Upper lobe of left lung (tissue), 6 donors: ENCODE results near the gene ITSN1. TPM values are rescaled to one million over a fixed set of nuclear protein-coding genes. Genes with fewer than 3 reads are reported as not detected.
A peak's percentile ranks its signal among the peaks of the same experiment; 100 is the strongest.

Experiments used
- ATAC-seq, 2 donors: fragments of 200-7000 bp; cut with Tn5 transposase; one replicate each; pipeline ENCODE4 v1.9.1; 2022; ENCODE audit warnings: mild to moderate bottlenecking in 2 of 2, moderate library complexity in 2 of 2; ENCODE audit not compliant: low FRiP score in 2 of 2
- DNase-seq, 2 donors: peaks; one replicate each; pipeline ENCODE4 v3.0.0-alpha.2; 2019 to 2020
- H3K27ac ChIP-seq, 4 donors: fragments of 200-600 bp; sonication (generic); one replicate each; pipeline ENCODE4 v1.5.1; 2016 to 2019
- H3K27me3 ChIP-seq, 4 donors: fragments of 200-600 bp; sonication (generic); one replicate each; pipeline ENCODE4 v1.5.1; 2017 to 2019
- H3K36me3 ChIP-seq, 4 donors: fragments of 200-600 bp; sonication (generic); one replicate each; pipeline ENCODE4 v1.5.1; 2016 to 2019
- H3K4me1 ChIP-seq, 4 donors: fragments of 200-600 bp; sonication (generic); one replicate each; pipeline ENCODE4 v1.5.1; 2018 to 2019
- H3K4me3 ChIP-seq, 4 donors: fragments of 200-600 bp; sonication (generic); one replicate each; pipeline ENCODE4 v1.5.1; 2017 to 2019; ENCODE audit warnings: mild to moderate bottlenecking in 2 of 4, moderate library complexity in 1 of 4
- H3K9me3 ChIP-seq, 4 donors: fragments of 200-600 bp; sonication (generic); one replicate each; pipeline ENCODE4 v1.5.1; 2018 to 2019
- CTCF ChIP-seq, 6 experiments: fragments of 450-650 bp in 4 of 6; fragments of 200-600 bp in 2 of 6; sonication (generic) in 2 of 6; IDR thresholded peaks; one replicate each; pipeline ENCODE4 v1.5.1; 2016 to 2019; ENCODE audit warnings: antibody characterized with exemption in 6 of 6
- EP300 ChIP-seq, 4 donors: sonication (generic); formaldehyde crosslinking; IDR thresholded peaks; one replicate each; pipeline ENCODE4 v1.5.1; 2017; ENCODE audit warnings: antibody characterized with exemption in 4 of 4, control low read depth in 2 of 4
- POLR2A ChIP-seq, 4 donors: fragments of 450-650 bp; IDR thresholded peaks; one replicate each; pipeline ENCODE4 v1.5.1; 2016 to 2017; ENCODE audit warnings: antibody characterized with exemption in 4 of 4, mild to moderate bottlenecking in 2 of 4
- POLR2AphosphoS5 ChIP-seq, 2 donors: sonication (generic); formaldehyde crosslinking; IDR thresholded peaks; one replicate each; pipeline ENCODE4 v1.5.1; 2017; ENCODE audit warnings: antibody characterized with exemption in 2 of 2
- WGBS, 2 donors: methylation state at CpG; one replicate each; pipeline ENCODE4 v1.1.5; 2017 to 2018; 5-methylcytosine and 5-hydroxymethylcytosine counted together
- total RNA-seq, 6 donors: library from RNA; depleted of rRNA in 4 of 6; stranded (reverse); fragments of >200 nt in 4 of 6; gene quantifications; one replicate each; pipeline versions ENCODE4 v1.1.0 to v1.2.1, GENCODE V29; 2016 to 2021
- donor health status: DM: no; HTN: no; CAD: no; lungs with moderate emphysema.
- donor health status: DM: no; HTN: yes; CAD: no; lungs with severe emphysema.

ITSN1 gene
- total RNA-seq, 6 donors from 2014 or later: 19.3 to 103 (median 38.7) TPM

- no peak for TF ChIP-seq EP300 (IDR thresholded peaks at IDR 0.05)
- no peak for TF ChIP-seq POLR2AphosphoS5 (IDR thresholded peaks at IDR 0.05)
- TF ChIP-seq POLR2A (IDR thresholded peaks at IDR 0.05): no peak
- no peak for TF ChIP-seq CTCF (IDR thresholded peaks at IDR 0.05)
- no peaks in the 10 kb centered on the region for H3K9me3 ChIP-seq
- peaks cover 6 to 25% (median 17%) of the 10 kb centered on the region in 4 donors for H3K4me1 ChIP-seq
- ATAC-seq (no peak), DNase-seq (no peak)
- H3K4me3 ChIP-seq: no peak overlapping the region
- H3K27me3 ChIP-seq: no peaks in the 10 kb centered on the region
- 83 to 86% methylated on average over 7 of the region's 7 CpGs for WGBS, 2 donors
- H3K27ac ChIP-seq: no peak overlapping the region
- H3K36me3 ChIP-seq: no peaks in the 10 kb centered on the region
Measured at GRCh38 chr21:33658919-33659567, 16.7 kb downstream of the ITSN1 start.

- Histone ChIP-seq H3K36me3 (no peaks in the 10 kb centered on the region), H3K4me3 (no peak overlapping the region), H3K27me3 (no peaks in the 10 kb centered on the region), H3K4me1 (peaks cover 6 to 25% (median 17%) of the 10 kb centered on the region in 4 donors), H3K27ac (peak overlapping the region in 1 of 4 donors; percentile 24), H3K9me3 (no peaks in the 10 kb centered on the region)
- no peak for DNase-seq
- TF ChIP-seq CTCF (IDR thresholded peaks at IDR 0.05) (no peak), POLR2A (IDR thresholded peaks at IDR 0.05) (no peak)
- WGBS, 2 donors: 77 to 100% methylated on average over 1 of the region's 1 CpG
- ATAC-seq: no peak
Measured at GRCh38 chr21:33659568-33659949, 17.3 kb downstream of the ITSN1 start.

- Histone ChIP-seq H3K4me3 (no peak overlapping the region), H3K27me3 (no peaks in the 10 kb centered on the region), H3K4me1 (peaks cover 6 to 23% (median 16%) of the 10 kb centered on the region in 4 donors), H3K27ac (no peak overlapping the region), H3K9me3 (no peaks in the 10 kb centered on the region), H3K36me3 (no peaks in the 10 kb centered on the region)
- TF ChIP-seq EP300 (IDR thresholded peaks at IDR 0.05) (no peak), POLR2AphosphoS5 (IDR thresholded peaks at IDR 0.05) (no peak), CTCF (IDR thresholded peaks at IDR 0.05) (no peak), POLR2A (IDR thresholded peaks at IDR 0.05) (no peak)
- no peak for DNase-seq
- ATAC-seq: no peak
- WGBS, 2 donors: 70 to 73% methylated on average over 1 of the region's 1 CpG
Measured at GRCh38 chr21:33660406-33660805, 18.1 kb downstream of the ITSN1 start.

- ATAC-seq (no peak), DNase-seq (no peak)
- Histone ChIP-seq H3K27ac (no peak overlapping the region), H3K36me3 (no peaks in the 10 kb centered on the region), H3K4me3 (no peak overlapping the region), H3K4me1 (peaks cover 6 to 16% (median 11%) of the 10 kb centered on the region in 4 donors), H3K27me3 (no peaks in the 10 kb centered on the region), H3K9me3 (no peaks in the 10 kb centered on the region)
- 83 to 90% methylated on average over 1 of the region's 1 CpG for WGBS, 2 donors
- TF ChIP-seq POLR2A (IDR thresholded peaks at IDR 0.05): no peak
- no peak for TF ChIP-seq POLR2AphosphoS5 (IDR thresholded peaks at IDR 0.05)
- TF ChIP-seq CTCF (IDR thresholded peaks at IDR 0.05): no peak
- TF ChIP-seq EP300 (IDR thresholded peaks at IDR 0.05): no peak
Measured at GRCh38 chr21:33661146-33661545, 18.8 kb downstream of the ITSN1 start.

GRCh38 chr21:33662046-33662445 is 19.7 kb downstream of the ITSN1 start:
- H3K27ac ChIP-seq: no peak overlapping the region

More at GRCh38 chr21:33662046-33662445, 19.7 kb downstream of the ITSN1 start:
- H3K27me3 ChIP-seq: no peaks in the 10 kb centered on the region
- TF ChIP-seq POLR2AphosphoS5 (IDR thresholded peaks at IDR 0.05): no peak
- no peak for ATAC-seq
- H3K9me3 ChIP-seq: no peaks in the 10 kb centered on the region
- H3K4me1 ChIP-seq: peaks cover 0 to 7% (median 2%) of the 10 kb centered on the region in 4 donors
- WGBS, 2 donors: 90 to 94% methylated on average over 3 of the region's 3 CpGs
- H3K36me3 ChIP-seq: no peaks in the 10 kb centered on the region
- DNase-seq: no peak
- no peak overlapping the region for H3K4me3 ChIP-seq
